CD14-positive monocyte (primary cell): Measurements from ENCODE around the gene KLHL20. TPM values are rescaled to one million over a fixed set of nuclear protein-coding genes. Genes with fewer than 3 reads are reported as not detected.
"Not testable (repeated sequence)": the region's sequence is repeated elsewhere in the genome, so short reads cannot be mapped to it uniquely, and the experiment has no call there.

Source experiments
- DNase-seq, 3 donors: peaks; one replicate each; pipeline ENCODE4 v3.0.0-alpha.2; 2011 to 2022
- H2AFZ ChIP-seq: 2 replicates; pipeline ENCODE4 v1.6.0; 2012; ENCODE audit warnings: mild to moderate bottlenecking, low read depth, low read length, inconsistent platforms; ENCODE audit not compliant: insufficient read depth, poor library complexity, severe bottlenecking
- H3K27ac ChIP-seq, 2 donors: 1 replicate in 1 of 2; 2 replicates in 1 of 2; pipeline ENCODE4 v1.5.1; 2012 to 2013; ENCODE audit warnings: low read length in 2 of 2, control low read depth in 1 of 2, inconsistent platforms in 1 of 2, low read depth in 1 of 2, mild to moderate bottlenecking in 1 of 2
- H3K27me3 ChIP-seq, 2 donors: one replicate each; pipeline versions ENCODE4 v1.6.0 to v1.6.1; 2011 to 2013; ENCODE audit warnings: low read length in 2 of 2; ENCODE audit not compliant: control insufficient read depth in 2 of 2, insufficient read depth in 2 of 2
- H3K36me3 ChIP-seq, 2 donors: replicated peaks in 1 of 2; 1 replicate in 1 of 2; 2 replicates in 1 of 2; pipeline versions ENCODE4 v1.5.1 to v1.6.1; 2012 to 2013; ENCODE audit warnings: low read length in 2 of 2, control low read depth in 1 of 2, inconsistent platforms in 1 of 2, mild to moderate bottlenecking in 1 of 2; ENCODE audit not compliant: insufficient read depth in 2 of 2, control insufficient read depth in 1 of 2
- H3K4me1 ChIP-seq, 2 donors: 1 replicate in 1 of 2; 2 replicates in 1 of 2; pipeline versions ENCODE4 v1.5.1 to v1.6.1; 2012 to 2013; ENCODE audit warnings: low read length in 2 of 2, control low read depth in 1 of 2, inconsistent platforms in 1 of 2, mild to moderate bottlenecking in 1 of 2, moderate library complexity in 1 of 2; ENCODE audit not compliant: insufficient read depth in 2 of 2, control insufficient read depth in 1 of 2
- H3K4me2 ChIP-seq: replicated peaks from 2 replicates; pipeline ENCODE3; 2012; ENCODE audit warnings: low read length, moderate library complexity, mild to moderate bottlenecking; ENCODE audit not compliant: poor library complexity, severe bottlenecking; ENCODE audit errors: extremely low read depth
- H3K4me3 ChIP-seq, 3 experiments: fragments of 200-600 bp in 1 of 3; sonication (generic) in 1 of 3; replicated peaks in 1 of 3; 1 replicate in 2 of 3; 2 replicates in 1 of 3; pipeline ENCODE4 v1.5.1; 2011 to 2013; ENCODE audit warnings: low read length in 3 of 3, mild to moderate bottlenecking in 3 of 3, control low read depth in 2 of 3, low read depth in 2 of 3, inconsistent platforms in 1 of 3, moderate library complexity in 1 of 3
- H3K79me2 ChIP-seq: 2 replicates; pipeline ENCODE4 v1.6.0; 2012; ENCODE audit warnings: mild to moderate bottlenecking, control low read depth, inconsistent platforms, low read length, moderate library complexity; ENCODE audit not compliant: insufficient read depth
- H3K9ac ChIP-seq: 2 replicates; pipeline ENCODE4 v1.6.0; 2017; ENCODE audit warnings: low read length, mild to moderate bottlenecking; ENCODE audit not compliant: insufficient read depth, poor library complexity, severe bottlenecking
- H3K9me3 ChIP-seq, 2 donors: replicated peaks in 1 of 2; 1 replicate in 1 of 2; 2 replicates in 1 of 2; pipeline versions ENCODE4 v1.5.1 to v1.6.1; 2012 to 2013; ENCODE audit warnings: low read length in 2 of 2, control low read depth in 1 of 2; ENCODE audit not compliant: control insufficient read depth in 1 of 2, insufficient read depth in 1 of 2
- H4K20me1 ChIP-seq: 2 replicates; pipeline ENCODE4 v1.6.0; 2012; ENCODE audit warnings: mild to moderate bottlenecking, low read length, control low read depth, moderate library complexity; ENCODE audit not compliant: insufficient read depth
- H3K27ac Mint-ChIP-seq, 7 donors: one replicate each; pipeline ENCODE4 v1.8.0; 2020; ENCODE audit warnings: mild to moderate bottlenecking in 7 of 7, mixed read lengths in 7 of 7, moderate library complexity in 6 of 7, inconsistent platforms in 2 of 7
- H3K27me3 Mint-ChIP-seq, 3 donors: one replicate each; pipeline ENCODE4 v1.8.0; 2021 to 2022; ENCODE audit warnings: low read depth in 3 of 3, mild to moderate bottlenecking in 3 of 3, mixed read lengths in 3 of 3, moderate library complexity in 3 of 3, inconsistent platforms in 1 of 3
- H3K36me3 Mint-ChIP-seq, 2 donors: one replicate each; pipeline ENCODE4 v1.8.0; 2020; ENCODE audit warnings: mixed read lengths in 2 of 2, inconsistent platforms in 1 of 2, mild to moderate bottlenecking in 1 of 2
- H3K4me1 Mint-ChIP-seq: one replicate; pipeline ENCODE4 v1.8.0; 2020; ENCODE audit warnings: mild to moderate bottlenecking, mixed read lengths
- H3K4me3 Mint-ChIP-seq, 2 donors: one replicate each; pipeline ENCODE4 v1.8.0; 2020; ENCODE audit warnings: mild to moderate bottlenecking in 2 of 2, mixed read lengths in 2 of 2, moderate library complexity in 1 of 2
- H3K9me3 Mint-ChIP-seq, 7 donors: one replicate each; pipeline ENCODE4 v1.8.0; 2020 to 2022; ENCODE audit warnings: mixed read lengths in 7 of 7, mild to moderate bottlenecking in 6 of 7, moderate library complexity in 6 of 7, inconsistent platforms in 2 of 7
- CTCF ChIP-seq: fragments of 200-600 bp; IDR thresholded peaks from one replicate; pipeline ENCODE4 v1.8.0; 2022; ENCODE audit warnings: antibody characterized with exemption, mild to moderate bottlenecking
- WGBS: methylation state at CpG from one replicate; pipeline ENCODE4 v1.1.5; 2013; ENCODE audit warnings: missing lambda C conversion rate; ENCODE audit not compliant: insufficient coverage; 5-methylcytosine and 5-hydroxymethylcytosine counted together
- intact Hi-C, 2 donors: fragments of 100-400 bp; cut with micrococcal nuclease; formaldehyde crosslinking; loops; one replicate each; pipeline versions ENCODE4 v1.15.0 to v1.15.1; 2023
- polyA plus RNA-seq, 3 donors: library from polyadenylated mRNA; depleted of rRNA in 1 of 3; unstranded in 2 of 3; stranded (reverse) in 1 of 3; fragments of 300-500 nt in 2 of 3; fragments of >200 nt in 1 of 3; fragmentation: Illumina TruSeq in 2 of 3; gene quantifications; 1 replicate in 2 of 3; 2 replicates in 1 of 3; pipeline ENCODE4 v1.2.3, GENCODE V29; 2012 to 2021

KLHL20 gene
- polyA plus RNA-seq, 3 donors = 6.5 to 9.4 (median 8.2) TPM

GRCh38 chr1:173682184-173682583 is 32.6 kb upstream of the KLHL20 start:
- no peaks in the 10 kb centered on the region for H3K79me2 ChIP-seq
- intact Hi-C loops = no loop called here
- DNase-seq = no peak
- no peaks in the 10 kb centered on the region for H3K36me3 ChIP-seq
- no peaks in the 10 kb centered on the region for H3K27me3 Mint-ChIP-seq
- H3K9me3 Mint-ChIP-seq = peaks cover 2 to 13% (median 8%) of the 10 kb centered on the region in 7 donors
- TF ChIP-seq CTCF = no peak
- no peak overlapping the region for H3K27ac ChIP-seq
- no peak overlapping the region for H3K4me3 Mint-ChIP-seq
- H2AFZ ChIP-seq = no peak overlapping the region
- H3K4me1 ChIP-seq = no peaks in the 10 kb centered on the region
- H3K27me3 ChIP-seq = no peaks in the 10 kb centered on the region
- H3K9ac ChIP-seq = no peak overlapping the region
- H3K4me3 ChIP-seq = no peak overlapping the region
- no peaks in the 10 kb centered on the region for H4K20me1 ChIP-seq
- no peaks in the 10 kb centered on the region for H3K4me1 Mint-ChIP-seq
- no peak overlapping the region for H3K4me2 ChIP-seq
- H3K27ac Mint-ChIP-seq = no peak overlapping the region
- no peaks in the 10 kb centered on the region for H3K36me3 Mint-ChIP-seq
- no peaks in the 10 kb centered on the region for H3K9me3 ChIP-seq

- H3K4me3 ChIP-seq, H3K9me3 ChIP-seq, H3K36me3 ChIP-seq, H3K9ac ChIP-seq, intact Hi-C loops, H3K27ac Mint-ChIP-seq, H3K4me1 ChIP-seq, H4K20me1 ChIP-seq, H3K27ac ChIP-seq, DNase-seq, H3K4me1 Mint-ChIP-seq, H3K27me3 ChIP-seq, H3K36me3 Mint-ChIP-seq, H3K27me3 Mint-ChIP-seq, H3K79me2 ChIP-seq, H3K4me2 ChIP-seq, H3K4me3 Mint-ChIP-seq, H2AFZ ChIP-seq: not testable (repeated sequence)
- 86% methylated on average over 1 of the region's 4 CpGs for WGBS
- peaks cover 3 to 11% (median 8%) of the 10 kb centered on the region in 7 donors for H3K9me3 Mint-ChIP-seq
Measured at GRCh38 chr1:173683838-173684237, 30.9 kb upstream of the KLHL20 start.

GRCh38 chr1:173685121-173685520 is 29.7 kb upstream of the KLHL20 start:
- H3K36me3 Mint-ChIP-seq, H3K4me1 Mint-ChIP-seq, H3K36me3 ChIP-seq, H3K4me1 ChIP-seq, H3K4me2 ChIP-seq, H3K27me3 Mint-ChIP-seq, H3K27ac Mint-ChIP-seq, H3K79me2 ChIP-seq, H4K20me1 ChIP-seq, H2AFZ ChIP-seq, H3K27me3 ChIP-seq, H3K9me3 ChIP-seq, H3K4me3 ChIP-seq, H3K27ac ChIP-seq, H3K9ac ChIP-seq, intact Hi-C loops, H3K4me3 Mint-ChIP-seq, DNase-seq, H3K9me3 Mint-ChIP-seq: not testable (repeated sequence)
- 80% methylated on average over 1 of the region's 3 CpGs for WGBS
